ENCODE measurements around the gene HPS3.

HPS3 gene

GRCh38 chr3:149209431-149209830 is 80.0 kb downstream of the HPS3 start (continued):
- TF ChIP-seq PATZ1 (tag by site-specific recombination; IDR thresholded peaks at IDR 0.05): no peak
- no peak for TF ChIP-seq ZNF792 (tag by site-specific recombination; IDR thresholded peaks at IDR 0.05)
- no peak for TF ChIP-seq ZNF514 (tag by site-specific recombination; IDR thresholded peaks at IDR 0.05)
- no peak for TF ChIP-seq ZBTB44 (tag by site-specific recombination; IDR thresholded peaks at IDR 0.05)
- TF ChIP-seq ZSCAN5A (tag by site-specific recombination; IDR thresholded peaks at IDR 0.05): no peak
- no peak for TF ChIP-seq ZNF133 (tag by site-specific recombination; IDR thresholded peaks at IDR 0.05)
- TF ChIP-seq ZFP3 (tag by site-specific recombination; IDR thresholded peaks at IDR 0.05; ENCODE audit: low read depth): no peak

- Histone ChIP-seq H3K27ac (ENCODE audit: extremely low read depth, low read depth, low read length) (no peak overlapping the region), H3K36me3 (ENCODE audit: control insufficient read depth in 2 of 2, insufficient read depth in 1 of 2, low read length in 2 of 2) (no peaks in the 10 kb centered on the region), H3K4me1 (ENCODE audit: control insufficient read depth, insufficient read depth, low read length) (no peaks in the 10 kb centered on the region), H3K4me3 (ENCODE audit: low read depth, low read length) (no peak overlapping the region), H3K9me3 (ENCODE audit: control insufficient read depth, insufficient read depth, low read depth, low read length) (no peaks in the 10 kb centered on the region)
- ChIA-PET POLR2A (no interaction called here), CTCF (interaction anchor here (0.7 kb wide), 1 partner anchor 63 kb away, joined by 3 read pairs; no protein-coding TSS in a partner anchor)
- no peak for TF ChIP-seq ZNF16 (tag by site-specific recombination; IDR thresholded peaks at IDR 0.05; ENCODE audit: low read depth)
- no peak for TF ChIP-seq ZNF596 (tag by site-specific recombination; IDR thresholded peaks at IDR 0.05)
- no peak for TF ChIP-seq PRDM10 (tag by site-specific recombination; IDR thresholded peaks at IDR 0.05)
- no peak for TF ChIP-seq ZNF488 (tag by site-specific recombination; IDR thresholded peaks at IDR 0.05)
- no peak for TF ChIP-seq ZNF239 (tag by site-specific recombination; IDR thresholded peaks at IDR 0.05)
- TF ChIP-seq IKZF3 (tag by site-specific recombination; IDR thresholded peaks at IDR 0.05): no peak
- no peak for TF ChIP-seq SP7 (tag by site-specific recombination; IDR thresholded peaks at IDR 0.05)
- TF ChIP-seq ZNF350 (tag by site-specific recombination; IDR thresholded peaks at IDR 0.05): no peak
- TF ChIP-seq ZNF223 (tag by site-specific recombination; IDR thresholded peaks at IDR 0.05): no peak
- TF ChIP-seq BCL6B (tag by site-specific recombination; IDR thresholded peaks at IDR 0.05): no peak
- no peak for TF ChIP-seq MZF1 (tag by site-specific recombination; IDR thresholded peaks at IDR 0.05; ENCODE audit: borderline replicate concordance)
- no peak for TF ChIP-seq ZNF394 (tag by site-specific recombination; IDR thresholded peaks at IDR 0.05; ENCODE audit: borderline replicate concordance)
- TF ChIP-seq ZBTB11 (tag by site-specific recombination; conservative IDR thresholded peaks at IDR 0.05; ENCODE audit: low read depth): no peak
- no peak for TF ChIP-seq ZNF266 (tag by site-specific recombination; IDR thresholded peaks at IDR 0.05; ENCODE audit: low read depth)
- TF ChIP-seq ZNF514 (tag by site-specific recombination; IDR thresholded peaks at IDR 0.05): no peak
Observed at GRCh38 chr3:149212386-149212785, 82.9 kb downstream of the HPS3 start.
